ENCODE results near the gene CDC23.
A peak's percentile ranks its signal among the peaks of the same experiment; 100 is the strongest.
"Not testable (repeated sequence)": the region's sequence is repeated elsewhere in the genome, so short reads cannot be mapped to it uniquely, and the experiment has no call there.

Gene CDC23, protein sequence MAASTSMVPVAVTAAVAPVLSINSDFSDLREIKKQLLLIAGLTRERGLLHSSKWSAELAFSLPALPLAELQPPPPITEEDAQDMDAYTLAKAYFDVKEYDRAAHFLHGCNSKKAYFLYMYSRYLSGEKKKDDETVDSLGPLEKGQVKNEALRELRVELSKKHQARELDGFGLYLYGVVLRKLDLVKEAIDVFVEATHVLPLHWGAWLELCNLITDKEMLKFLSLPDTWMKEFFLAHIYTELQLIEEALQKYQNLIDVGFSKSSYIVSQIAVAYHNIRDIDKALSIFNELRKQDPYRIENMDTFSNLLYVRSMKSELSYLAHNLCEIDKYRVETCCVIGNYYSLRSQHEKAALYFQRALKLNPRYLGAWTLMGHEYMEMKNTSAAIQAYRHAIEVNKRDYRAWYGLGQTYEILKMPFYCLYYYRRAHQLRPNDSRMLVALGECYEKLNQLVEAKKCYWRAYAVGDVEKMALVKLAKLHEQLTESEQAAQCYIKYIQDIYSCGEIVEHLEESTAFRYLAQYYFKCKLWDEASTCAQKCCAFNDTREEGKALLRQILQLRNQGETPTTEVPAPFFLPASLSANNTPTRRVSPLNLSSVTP

DNA sequence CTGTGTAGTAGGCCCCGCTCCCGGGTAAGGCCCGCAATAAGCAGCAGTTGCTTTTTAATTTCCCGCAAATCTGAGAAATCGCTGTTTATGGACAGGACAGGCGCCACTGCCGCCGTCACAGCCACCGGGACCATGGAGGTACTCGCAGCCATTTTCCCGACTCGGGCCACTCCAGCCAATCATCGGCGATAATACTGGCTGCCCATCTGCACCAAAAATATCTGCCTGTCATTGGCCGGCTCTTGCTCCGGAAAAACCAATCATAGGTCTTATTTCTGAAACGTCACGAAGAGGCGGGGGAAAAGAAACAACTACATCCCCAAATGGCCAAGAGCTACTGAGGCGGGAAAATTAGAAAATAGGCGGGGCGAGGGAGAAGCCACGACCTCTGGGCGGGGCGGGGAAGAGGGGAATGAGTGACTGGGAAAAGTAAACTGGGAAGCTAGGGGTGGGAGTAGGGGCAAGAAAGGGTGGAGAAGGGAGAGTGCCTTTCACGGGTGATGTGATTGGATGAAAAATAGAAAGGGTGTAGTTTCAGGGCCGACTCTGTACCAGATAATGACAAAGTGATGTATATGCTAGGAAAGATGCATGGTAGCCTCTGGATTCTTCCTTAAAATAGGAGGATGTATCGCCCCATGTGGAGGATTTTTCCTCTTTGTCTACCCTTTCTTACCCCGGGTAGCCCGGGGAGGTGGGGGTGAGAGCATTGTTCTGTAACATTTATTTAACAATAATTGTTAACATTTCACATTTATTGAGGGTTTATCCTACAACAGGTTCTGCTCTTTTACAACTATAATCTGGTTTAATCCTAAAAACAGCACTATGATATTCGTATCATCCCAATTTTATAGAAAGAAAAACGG, at the start of gene CDC23:
TSS of gene CDC23 (minus strand) at position 163 of the 869 bp plus-strand sequence. CDS start at position 152, 11 bp downstream.
- peak; percentile 74 to 94 (median 90) for DNase-seq

DNA sequence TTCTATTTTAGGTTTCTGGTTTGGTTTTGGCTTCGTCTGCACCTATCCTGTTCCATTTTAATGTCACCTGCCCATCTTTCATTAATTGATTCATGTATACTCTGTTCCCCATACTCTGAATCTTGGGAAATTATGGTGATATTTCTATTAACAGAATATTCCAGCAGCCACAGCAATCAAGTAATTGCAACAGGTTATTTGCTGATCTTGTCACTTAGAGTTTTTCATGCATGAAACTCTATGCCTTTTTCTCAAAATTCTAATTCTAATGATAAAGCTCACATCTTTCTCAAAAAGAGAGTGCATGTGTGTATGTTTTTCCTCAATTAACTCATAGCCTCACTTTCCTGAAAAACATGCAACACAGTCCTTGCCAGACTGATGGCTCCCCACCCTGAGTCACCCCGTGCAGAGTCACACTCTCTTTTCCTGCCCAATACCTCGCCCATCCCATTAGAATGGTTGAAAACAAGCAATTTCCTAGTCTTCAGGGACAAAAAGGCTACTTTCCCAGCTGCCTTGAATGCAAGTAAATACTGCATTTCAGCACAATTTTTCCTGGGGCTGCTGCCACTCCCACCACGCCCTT, 45.7 kb upstream of the CDC23 start:
- no peak for DNase-seq

DNA sequence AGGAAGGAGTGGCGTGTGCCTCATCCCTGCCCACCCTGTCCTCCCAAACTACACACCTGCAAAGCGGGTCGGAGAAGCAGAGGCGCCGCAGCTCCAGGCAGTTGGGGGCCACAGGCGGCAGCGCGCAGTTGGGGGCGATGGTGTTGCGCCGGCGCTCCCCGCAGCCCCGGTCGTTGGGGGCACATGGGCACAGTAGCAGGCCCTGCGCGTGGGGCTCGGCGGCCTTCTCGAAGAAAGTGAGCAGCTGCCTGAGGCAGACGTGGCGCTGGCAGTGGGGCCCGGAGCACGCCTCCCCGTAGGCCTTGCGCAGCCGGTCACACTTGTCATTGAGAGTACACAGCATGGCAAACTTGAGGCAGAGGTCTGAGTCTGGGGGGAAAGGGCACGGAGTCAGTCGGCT, 44.5 kb upstream of the CDC23 start:
- DNase-seq = no peak

DNA sequence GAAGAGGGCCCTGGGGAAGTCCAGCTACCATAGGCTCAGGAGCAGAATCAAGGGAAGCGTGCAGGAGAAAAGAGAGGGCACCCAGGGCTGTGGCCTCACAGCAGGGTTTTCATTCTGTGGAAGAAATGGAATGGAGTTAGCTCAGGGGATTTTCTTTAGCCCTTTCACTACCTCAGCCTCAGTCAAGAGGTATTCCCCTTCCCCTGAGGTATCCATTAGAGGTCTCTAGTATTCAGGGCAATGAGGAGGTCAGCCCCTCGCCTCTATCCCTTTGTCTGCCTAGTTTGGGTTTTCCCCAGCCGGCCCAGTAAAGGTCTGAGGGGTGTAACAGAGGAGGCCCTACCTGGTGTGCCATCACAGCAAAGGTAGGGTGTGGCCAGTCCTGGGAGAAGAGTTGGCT, 39.8 kb upstream of the CDC23 start:
- no peak for DNase-seq

DNA sequence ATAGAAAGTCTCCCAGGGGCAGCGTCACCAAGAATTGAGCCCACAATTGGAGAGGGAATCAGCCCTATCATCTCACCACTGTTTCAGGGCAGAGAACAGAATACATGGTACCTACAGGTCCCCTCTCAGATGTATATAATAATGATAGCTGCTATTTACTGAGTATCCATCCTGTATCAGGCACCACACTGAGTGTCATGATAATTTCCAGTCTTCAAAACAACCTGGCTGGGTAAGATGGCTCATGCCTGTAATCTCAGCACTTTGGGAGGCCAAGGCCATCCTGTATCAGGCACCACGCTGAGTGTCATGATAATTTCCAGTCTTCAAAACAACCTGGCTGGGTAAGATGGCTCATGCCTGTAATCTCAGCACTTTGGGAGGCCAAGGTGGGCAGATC, 34.7 kb upstream of the CDC23 start:
- DNase-seq = not testable (repeated sequence)

DNA sequence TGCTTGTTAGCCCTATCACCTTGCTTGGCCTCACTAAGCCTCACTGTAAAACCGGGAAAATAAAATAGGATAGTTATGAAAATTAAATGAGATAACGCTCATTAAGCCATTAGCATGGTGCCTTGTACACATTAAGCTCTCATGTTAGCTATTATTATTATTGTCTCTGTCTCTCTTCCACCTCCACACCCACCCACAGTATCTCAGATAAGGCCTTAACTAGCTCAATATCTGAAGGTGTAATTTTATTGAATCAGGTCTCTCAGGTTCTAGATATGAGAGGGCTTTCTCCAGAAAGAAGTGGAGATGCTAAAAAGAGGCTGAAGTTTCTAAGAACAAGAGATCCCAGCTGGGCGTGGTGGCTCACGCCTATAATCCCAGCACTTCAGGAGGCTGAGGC, 33.7 kb upstream of the CDC23 start:
- DNase-seq = no peak

DNA sequence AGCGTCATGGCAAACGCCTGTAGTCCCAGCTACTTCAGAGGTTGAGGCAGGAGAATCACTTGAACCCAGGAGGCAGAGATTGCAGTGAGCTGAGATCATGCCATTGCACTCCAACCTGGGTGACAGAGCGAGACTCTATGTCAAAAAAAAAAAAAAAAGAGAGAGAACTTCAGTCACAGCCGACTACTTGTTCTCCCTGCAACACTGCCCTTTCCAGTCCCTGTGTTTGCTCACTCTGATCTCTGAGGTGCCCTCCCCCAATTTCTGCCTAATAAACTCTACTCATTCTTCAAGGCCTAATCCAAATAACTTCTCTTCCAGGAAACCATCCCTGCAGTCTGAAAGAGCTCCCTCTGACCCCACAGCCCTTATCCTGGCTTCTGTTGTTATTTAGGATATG, 33.2 kb upstream of the CDC23 start:
- DNase-seq = no peak

DNA sequence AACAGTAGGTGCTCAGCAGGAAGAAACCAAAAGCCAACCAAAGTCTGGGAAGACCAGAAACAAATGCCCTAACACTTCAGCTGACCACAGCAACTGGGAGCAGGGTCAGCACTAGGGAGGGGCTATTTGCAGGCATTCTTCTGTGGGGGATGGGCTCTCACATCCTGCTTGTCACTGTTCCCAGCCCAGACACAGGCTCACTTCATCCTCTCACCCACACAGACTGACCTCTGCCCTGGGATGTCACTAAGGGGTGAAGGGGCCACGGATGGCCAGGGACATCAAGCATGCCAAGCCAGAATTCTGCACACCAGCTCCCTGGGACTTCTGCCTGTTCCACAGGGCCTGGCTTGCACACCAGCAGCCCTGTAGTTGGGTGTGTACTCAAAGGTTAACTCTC, 32.6 kb upstream of the CDC23 start:
- no peak for DNase-seq

DNA sequence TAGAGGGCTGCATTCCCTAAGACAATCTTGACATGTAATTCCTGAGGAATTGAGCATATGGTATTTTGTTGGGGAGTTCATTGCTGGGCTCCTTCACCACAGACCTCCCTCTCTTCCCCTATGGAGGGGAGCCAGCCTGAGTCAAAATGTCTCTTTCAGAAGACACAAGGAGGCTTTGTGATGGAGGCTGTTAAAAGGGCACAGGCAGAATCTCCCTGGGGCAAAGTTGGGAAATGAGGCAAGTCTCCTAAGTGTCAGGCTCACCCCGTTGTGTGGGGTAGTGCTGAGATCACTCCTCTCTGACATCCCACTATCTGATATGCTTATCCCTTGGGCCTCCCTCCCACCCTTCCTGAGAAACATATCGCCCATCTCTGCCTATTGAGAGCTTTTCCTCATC, 30.7 kb upstream of the CDC23 start:
- DNase-seq = no peak

DNA sequence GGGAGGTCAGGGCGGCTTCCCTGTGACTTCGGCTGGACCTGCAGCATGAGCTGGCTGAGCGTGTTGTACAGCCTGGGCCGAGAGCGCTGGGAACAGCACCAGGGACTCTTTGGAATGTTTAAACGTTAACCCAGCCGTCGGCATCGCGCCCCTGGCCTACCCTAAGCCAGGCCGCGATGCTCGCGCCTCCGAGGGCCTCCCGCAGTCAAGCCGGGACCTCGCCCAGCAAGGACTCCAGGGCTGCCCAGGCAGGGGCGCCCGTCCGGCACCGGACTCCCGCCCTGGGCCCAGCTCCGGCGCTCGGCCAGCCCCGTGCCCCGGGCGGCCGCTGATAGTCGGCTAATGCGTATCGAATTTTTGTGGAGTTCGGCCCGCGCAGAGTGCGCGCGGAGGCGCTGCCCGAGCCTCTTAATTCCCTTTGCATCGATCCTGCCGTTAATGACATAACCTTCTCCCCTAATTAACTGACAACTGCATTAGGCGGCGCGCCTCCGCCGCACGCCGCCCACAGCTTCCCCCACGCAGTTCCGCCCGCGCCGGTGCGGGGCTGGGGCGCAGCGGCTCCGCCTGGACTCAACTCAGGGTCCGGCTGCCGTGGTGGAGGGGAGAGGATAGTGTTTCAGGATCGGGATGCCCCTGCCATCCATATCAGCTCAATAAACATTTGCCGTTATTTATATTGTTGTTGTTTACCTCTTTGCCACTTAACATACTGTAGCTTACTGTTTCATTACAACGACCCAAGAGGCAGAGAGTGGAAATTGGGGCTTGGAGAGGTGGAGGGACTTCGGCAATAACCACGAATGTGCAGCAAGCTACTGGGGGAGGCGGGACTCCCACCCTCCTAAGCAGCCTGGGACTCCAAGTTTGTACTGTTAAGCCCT, 28.8 kb upstream of the CDC23 start:
- peak in 1 of 6 experiments; percentile 39 for DNase-seq

DNA sequence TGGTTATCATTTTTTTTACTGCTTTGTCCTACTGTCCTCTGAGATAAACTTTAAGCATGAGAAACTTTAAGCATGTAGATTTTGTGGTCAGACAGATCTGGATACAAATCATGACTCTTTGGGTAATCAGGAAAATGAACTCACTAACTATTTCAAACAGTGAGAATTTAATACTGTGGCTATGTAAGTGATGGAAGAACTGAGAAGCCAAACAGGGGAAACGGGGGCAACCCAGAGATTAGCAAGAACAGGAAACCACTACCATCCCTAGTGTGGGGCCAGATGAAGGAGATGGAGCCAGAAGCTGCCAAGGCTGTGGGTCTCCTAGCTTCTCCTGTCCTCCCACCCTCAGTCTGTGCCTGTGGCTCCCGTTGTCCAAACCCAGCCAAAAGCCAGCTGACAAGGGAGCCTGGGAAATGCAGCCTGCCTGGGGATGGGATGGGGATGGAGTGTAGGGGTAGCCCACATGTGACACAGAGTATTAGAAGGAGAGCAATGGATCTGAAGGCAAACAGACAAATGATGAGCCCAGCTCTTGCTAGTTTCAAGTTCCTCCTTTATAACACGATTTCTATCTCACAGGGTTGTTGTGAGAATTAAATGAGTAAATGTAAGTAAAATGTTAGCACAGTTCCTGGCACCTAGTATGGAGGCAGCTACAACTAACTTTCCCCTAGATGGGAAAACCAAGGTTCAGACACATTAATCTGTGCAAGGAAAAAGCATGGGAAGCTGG, 27.7 kb upstream of the CDC23 start:
- DNase-seq = no peak

DNA sequence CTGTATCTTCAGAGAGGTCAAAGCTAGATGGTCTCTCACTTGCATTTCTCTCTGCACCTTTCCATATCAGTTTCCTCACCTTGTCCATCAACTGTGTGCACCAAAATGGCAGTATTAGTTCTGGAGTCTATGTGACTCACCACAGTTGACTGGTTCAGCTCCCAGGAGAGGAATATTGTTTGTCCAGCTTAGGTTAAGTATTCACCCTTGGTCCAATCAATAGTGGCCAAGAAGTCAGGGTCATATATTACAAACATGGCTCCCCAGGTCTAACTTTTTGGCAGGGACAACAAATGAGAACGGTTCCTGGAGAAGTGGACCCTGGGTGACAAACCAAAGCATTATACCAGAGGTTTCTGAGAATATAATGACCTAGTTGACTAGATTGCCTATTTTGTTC, 24.9 kb upstream of the CDC23 start:
- no peak for DNase-seq

DNA sequence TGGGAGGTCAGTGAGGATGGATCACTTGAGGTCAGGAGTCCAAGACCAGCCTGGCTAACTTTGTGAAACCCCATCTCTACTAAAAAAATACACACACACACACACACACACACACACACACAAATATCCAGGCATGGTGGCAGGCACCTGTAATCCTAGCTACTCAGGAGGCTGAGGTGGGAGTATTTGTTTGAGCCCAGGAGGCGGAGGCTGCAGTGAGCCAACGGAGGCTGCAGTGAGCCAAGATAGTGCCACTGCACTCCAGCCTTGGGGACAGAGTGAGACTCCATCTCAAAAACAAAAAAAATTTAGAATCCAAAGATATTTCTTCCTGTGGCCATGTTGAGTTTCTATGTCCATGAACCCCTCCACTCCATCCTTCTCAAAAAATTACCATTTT, 21.5 kb upstream of the CDC23 start:
- DNase-seq = no peak

DNA sequence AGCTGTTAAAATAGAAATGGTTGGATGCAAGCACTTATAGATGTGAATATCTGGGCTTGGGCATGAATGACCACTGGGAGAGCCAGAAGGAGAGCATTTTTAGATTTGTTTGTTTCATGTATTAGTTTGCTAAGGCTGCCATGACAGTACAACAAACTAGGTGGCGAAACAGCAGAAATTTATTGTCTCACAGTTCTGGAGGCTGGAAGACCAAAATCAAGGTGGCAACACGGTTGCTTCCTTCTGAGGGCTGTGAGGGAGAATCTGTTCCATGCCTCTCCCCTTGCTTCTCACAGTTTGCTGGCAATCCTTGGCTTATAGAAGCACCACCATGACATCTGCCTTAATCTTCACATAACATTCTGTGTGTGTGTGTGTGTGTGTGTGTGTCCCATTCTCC, 20.2 kb upstream of the CDC23 start:
- DNase-seq = no peak

DNA sequence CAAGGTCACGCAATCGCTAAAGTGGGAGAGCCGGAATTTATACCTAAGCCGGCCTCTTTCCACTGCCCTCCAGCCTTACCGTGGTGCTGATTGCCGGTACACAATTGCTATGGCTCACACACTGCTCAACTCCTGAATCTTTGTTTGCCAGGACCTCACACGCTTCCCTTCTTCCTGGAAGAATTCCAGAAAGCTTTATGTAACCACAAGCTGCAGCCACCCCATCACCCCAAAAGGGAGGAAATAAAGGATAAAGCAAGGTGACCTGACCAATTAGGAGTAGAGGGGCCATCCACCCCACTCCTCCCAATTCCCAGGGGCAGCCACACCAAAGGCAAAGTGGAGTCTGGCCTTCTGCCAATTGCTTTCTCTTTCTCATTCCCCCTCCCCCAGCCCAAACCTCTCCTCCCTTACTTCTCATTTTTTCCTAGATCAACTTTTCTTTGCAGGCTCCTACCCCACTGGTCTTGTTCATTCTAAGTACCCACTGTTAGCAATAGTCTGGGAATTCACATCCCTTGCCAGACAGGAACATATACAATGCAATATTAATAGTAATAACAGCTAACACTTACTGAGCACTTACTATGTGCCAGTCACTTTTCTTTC, 18.0 kb upstream of the CDC23 start:
- DNase-seq = no peak

DNA sequence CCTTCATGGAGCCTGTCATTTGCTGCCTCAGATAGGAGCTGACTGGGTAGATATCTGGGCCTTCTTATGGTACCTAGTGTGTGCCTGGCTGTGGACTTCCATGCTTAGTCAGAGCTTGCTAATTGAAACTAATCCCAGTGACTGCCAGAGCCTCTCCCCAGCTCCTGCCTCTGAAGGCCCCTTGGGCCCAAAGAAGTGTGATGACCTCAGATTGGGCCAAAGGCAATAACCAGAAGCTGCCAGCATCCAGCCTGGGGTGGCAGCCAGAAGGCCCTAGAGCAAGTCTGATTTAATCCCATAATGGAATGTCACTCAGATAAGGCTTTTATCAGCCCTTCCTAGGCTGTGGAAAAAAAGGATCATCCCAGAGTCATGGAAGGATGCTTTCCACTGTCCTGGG, 17.1 kb upstream of the CDC23 start:
- DNase-seq = no peak

DNA sequence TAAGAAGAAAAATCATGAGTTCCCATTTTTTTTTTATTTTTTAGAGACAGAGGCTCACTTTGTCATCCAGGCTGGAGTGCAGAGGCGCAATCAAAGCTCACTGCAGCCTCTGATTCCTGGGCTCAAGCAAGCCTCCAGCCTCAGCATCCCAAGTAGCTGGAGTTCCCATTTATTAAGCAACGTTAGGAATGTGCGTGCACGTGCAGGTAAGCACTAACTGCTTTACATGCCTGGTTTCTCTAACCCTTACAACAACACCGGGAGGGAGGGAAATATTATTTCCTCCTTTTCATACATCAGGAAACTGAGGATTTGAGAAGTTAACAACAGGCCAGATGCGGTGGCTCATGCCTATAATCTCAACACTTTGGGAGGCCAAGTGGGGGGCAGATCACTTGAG, 16.3 kb upstream of the CDC23 start:
- DNase-seq = no peak

DNA sequence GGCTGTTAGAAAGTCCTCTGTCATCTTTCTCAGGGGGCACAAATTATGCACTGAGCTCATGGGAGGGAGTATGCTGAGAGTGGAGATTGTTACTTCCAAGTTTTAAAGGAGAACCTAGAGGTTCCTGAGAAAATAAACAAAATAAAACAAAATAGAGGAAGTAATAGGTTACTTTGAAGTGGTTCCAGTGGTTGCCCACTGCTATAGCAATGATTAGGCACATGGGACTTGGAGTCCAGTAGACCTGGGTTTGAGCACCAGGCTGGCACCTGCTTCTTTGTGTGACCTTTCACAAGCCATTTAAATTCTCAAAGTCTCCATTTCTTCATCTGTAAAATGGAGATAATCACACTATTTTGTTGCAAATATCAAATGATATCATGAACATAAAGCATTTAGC, 13.8 kb upstream of the CDC23 start:
- no peak for DNase-seq

DNA sequence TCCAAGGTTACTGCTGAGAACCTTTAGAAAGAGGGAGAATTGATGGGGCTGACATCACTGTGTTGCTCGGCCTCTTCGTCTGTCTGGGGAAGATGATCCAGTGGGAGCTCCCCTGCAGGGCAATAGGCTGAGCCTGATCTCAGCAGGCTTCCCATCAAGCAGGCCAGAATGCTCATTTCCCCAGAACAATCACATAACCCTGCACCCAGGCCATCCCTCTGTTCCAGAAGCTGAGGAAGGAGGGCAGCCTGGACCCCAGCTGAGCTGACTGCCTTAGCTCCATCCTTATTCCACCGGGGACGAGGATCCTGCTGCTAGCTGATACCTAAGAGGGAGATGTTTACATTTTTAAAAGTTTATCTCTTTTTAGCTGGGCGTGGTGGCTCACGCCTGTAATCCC, 11.6 kb upstream of the CDC23 start:
- no peak for DNase-seq

DNA sequence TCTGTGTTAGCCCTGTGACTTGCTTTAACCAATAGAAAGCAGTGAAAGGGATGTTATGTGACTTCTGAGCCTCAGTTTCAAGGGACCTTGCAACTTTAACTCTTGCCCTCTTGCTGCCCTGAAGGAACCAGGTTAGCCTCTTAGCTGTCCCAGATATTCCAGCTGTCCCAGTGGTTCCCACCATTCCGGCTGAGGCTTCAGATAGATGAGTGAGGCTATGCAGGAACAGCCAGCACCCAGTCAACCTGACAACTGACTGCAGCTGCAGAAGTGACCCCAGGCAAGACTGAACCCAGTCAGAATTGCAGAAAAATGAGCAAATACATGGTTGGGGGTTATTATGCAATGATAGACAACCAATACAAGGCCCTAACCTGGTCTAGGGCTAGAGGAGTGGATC, 10.4 kb upstream of the CDC23 start:
- no peak for DNase-seq

DNA sequence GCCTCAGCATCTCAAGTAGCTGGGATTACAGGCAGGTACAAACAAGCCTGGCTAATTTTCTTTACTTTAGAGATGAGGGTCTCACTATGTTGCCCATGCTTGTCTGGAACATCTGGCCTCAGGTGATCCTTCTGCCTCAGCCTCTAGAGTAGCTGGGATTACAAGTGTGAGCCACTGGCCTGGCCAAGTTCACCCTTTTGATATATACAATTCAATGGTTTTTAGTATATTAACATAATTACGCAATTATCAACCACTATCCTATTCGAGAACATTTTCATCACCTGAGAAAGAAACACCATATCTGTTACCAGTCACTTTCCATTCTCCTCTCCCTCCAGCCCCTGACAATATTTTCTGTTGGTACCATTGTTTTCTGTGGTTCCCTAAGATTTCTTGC, 3.7 kb upstream of the CDC23 start:
- DNase-seq = no peak

Data from stimulated activated naive CD4-positive, alpha-beta T cell (primary cell).